ENCODE data around the gene MC5R.
"Not testable (repeated sequence)": the region's sequence is repeated elsewhere in the genome, so short reads cannot be mapped to it uniquely, and the experiment has no call there.

Gene MC5R

GRCh38 chr18:13862898-13863297, 38.9 kb downstream of the MC5R start:
- not testable (repeated sequence) for DNase-seq

GRCh38 chr18:13868501-13869271, 44.7 kb downstream of the MC5R start:
- DNase-seq: no peak

GRCh38 chr18:13871701-13872100, 47.8 kb downstream of the MC5R start:
- DNase-seq: no peak

GRCh38 chr18:13872373-13872772, 48.4 kb downstream of the MC5R start:
- no peak for DNase-seq

- DNase-seq: no peak
Measured at GRCh38 chr18:13872932-13873331, 49.0 kb downstream of the MC5R start.

- no peak for DNase-seq
Measured at GRCh38 chr18:13874558-13874957, 50.6 kb downstream of the MC5R start.
